Measurements from ENCODE around the gene TTC32.

- TF ChIP-seq GATA2 (IDR thresholded peaks at IDR 0.05; ENCODE audit: low read depth, low read length) (no peak), GATA3 (IDR thresholded peaks at IDR 0.05; ENCODE audit: low read depth, low read length) (no peak)
Observed at GRCh38 chr2:19932928-19933327, 31.1 kb upstream of the TTC32 start.

Data from SH-SY5Y (cell line).